Transverse colon (tissue), 3 donors: Measurements from ENCODE around the gene RNF19B.

Experiments
- CTCF ChIP-seq, 5 experiments: fragments of 200-600 bp in 3 of 5; fragments of 450-650 bp in 2 of 5; sonication (generic) in 3 of 5; IDR thresholded peaks; 1 replicate in 2 of 5; 2 replicates in 3 of 5; pipeline ENCODE4 v1.5.1; 2016 to 2017; ENCODE audit warnings: antibody characterized with exemption in 5 of 5, inconsistent platforms in 3 of 5, mild to moderate bottlenecking in 2 of 5, moderate library complexity in 1 of 5
- POLR2A ChIP-seq: fragments of 450-650 bp; IDR thresholded peaks from one replicate; pipeline ENCODE4 v1.6.1; 2016; ENCODE audit warnings: antibody characterized with exemption, mild to moderate bottlenecking, moderate library complexity

DNA sequence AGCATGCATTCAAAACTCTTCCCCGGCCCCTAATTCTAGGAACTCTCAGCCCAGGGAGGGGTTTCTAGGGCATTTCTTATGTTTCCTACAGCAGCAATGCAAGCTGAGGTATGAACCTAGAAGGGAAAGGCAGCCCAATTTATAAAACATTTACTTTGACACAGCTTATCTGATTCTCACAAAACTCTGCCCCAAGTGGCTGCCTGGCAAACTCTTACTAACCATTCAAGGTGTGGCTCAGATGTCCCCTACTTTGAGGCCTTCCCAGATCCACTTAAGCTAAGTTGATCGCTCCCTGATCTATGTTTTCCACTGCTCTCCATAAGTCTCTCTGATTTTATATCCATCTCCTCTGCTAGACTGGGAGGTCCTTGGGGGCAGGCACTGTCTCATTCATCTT lies 36.7 kb upstream of the RNF19B start:
- peak in 3 of 5 experiments; percentile 6 to 21 (median 10) for TF ChIP-seq CTCF (IDR thresholded peaks at IDR 0.05)
- TF ChIP-seq POLR2A = no peak
